GM21576 (cell line): ENCODE data around the gene EXOC3L4.

Source experiments
- ATAC-seq: cut with Tn5 transposase; IDR thresholded peaks from one replicate; pipeline ENCODE4 v1.9.1; 2021; ENCODE audit warnings: mild to moderate bottlenecking, moderate library complexity; ENCODE audit not compliant: unreplicated experiment

The EXOC3L4 gene

GRCh38 chr14:103130017-103130764 lies 35.7 kb downstream of the EXOC3L4 start:
- no peak for ATAC-seq

GRCh38 chr14:103130965-103131364 lies 36.4 kb downstream of the EXOC3L4 start:
- ATAC-seq, result no peak

GRCh38 chr14:103131580-103131979 lies 37.1 kb downstream of the EXOC3L4 start:
- ATAC-seq, result no peak

GRCh38 chr14:103132381-103133209 lies 38.1 kb downstream of the EXOC3L4 start:
- no peak for ATAC-seq

GRCh38 chr14:103133210-103134140 lies 39.0 kb downstream of the EXOC3L4 start:
- no peak for ATAC-seq

- ATAC-seq, result no peak
Measured at GRCh38 chr14:103134405-103134804, 39.9 kb downstream of the EXOC3L4 start.

- ATAC-seq, result no peak
Measured at GRCh38 chr14:103134919-103135318, 40.4 kb downstream of the EXOC3L4 start.

- ATAC-seq, result no peak
Measured at GRCh38 chr14:103135333-103136260, 41.1 kb downstream of the EXOC3L4 start.

- no peak for ATAC-seq
Measured at GRCh38 chr14:103136388-103137271, 42.1 kb downstream of the EXOC3L4 start.

GRCh38 chr14:103137689-103138300 lies 43.3 kb downstream of the EXOC3L4 start:
- ATAC-seq, result no peak

GRCh38 chr14:103138301-103139131 lies 44.0 kb downstream of the EXOC3L4 start:
- no peak for ATAC-seq

- no peak for ATAC-seq
Measured at GRCh38 chr14:103139132-103140025, 44.9 kb downstream of the EXOC3L4 start.

- peak; percentile 52 for ATAC-seq
Measured at GRCh38 chr14:103140316-103141109, 46.0 kb downstream of the EXOC3L4 start.

- ATAC-seq, result peak; percentile 36
Measured at GRCh38 chr14:103141117-103141796, 46.7 kb downstream of the EXOC3L4 start.

GRCh38 chr14:103142026-103142425 lies 47.5 kb downstream of the EXOC3L4 start:
- no peak for ATAC-seq
